Right atrium auricular region (tissue), 2 donors: ENCODE measurements around the gene STOM. TPM values are rescaled to one million over a fixed set of nuclear protein-coding genes. Genes with fewer than 3 reads are reported as not detected.

Source experiments
- DNase-seq: peaks from one replicate; pipeline ENCODE4 v3.0.0-alpha.2; 2019; ENCODE audit warnings: low spot score
- H3K27ac ChIP-seq, 2 donors: fragments of 200-600 bp; sonication (generic); 1 replicate in 1 of 2; 2 replicates in 1 of 2; pipeline ENCODE4 v1.5.1; 2016 to 2019
- H3K27me3 ChIP-seq, 2 donors: fragments of 200-600 bp; sonication (generic); one replicate each; pipeline versions ENCODE4 v1.5.1 to v1.6.0; 2017 to 2019
- H3K36me3 ChIP-seq: fragments of 200-600 bp; sonication (generic); one replicate; pipeline ENCODE4 v1.5.1; 2016
- H3K4me1 ChIP-seq, 2 donors: fragments of 200-600 bp; sonication (generic); one replicate each; pipeline versions ENCODE4 v1.5.1 to v1.6.0; 2017 to 2019
- H3K4me3 ChIP-seq, 2 donors: fragments of 200-600 bp; sonication (generic); 1 replicate in 1 of 2; 2 replicates in 1 of 2; pipeline ENCODE4 v1.5.1; 2017 to 2019; ENCODE audit warnings: mild to moderate bottlenecking in 1 of 2, moderate library complexity in 1 of 2
- H3K9me3 ChIP-seq, 2 donors: fragments of 200-600 bp; sonication (generic); one replicate each; pipeline ENCODE4 v1.5.1; 2019
- CTCF ChIP-seq, 2 donors: fragments of 200-600 bp; sonication (generic); IDR thresholded peaks; one replicate each; pipeline ENCODE4 v1.5.1; 2019; ENCODE audit warnings: antibody characterized with exemption in 2 of 2
- total RNA-seq, 2 donors: library from RNA; depleted of rRNA; stranded (reverse); fragments of >200 nt; gene quantifications; one replicate each; pipeline ENCODE4 v1.1.0, GENCODE V29; 2016

Gene STOM
- total RNA-seq, 2 donors from 2014 or later: 152 to 173 TPM

- peaks cover 0 to 61% of the 10 kb centered on the region in 2 donors for H3K4me1 ChIP-seq
- peak overlapping the region; percentile 90 to 94 for H3K27ac ChIP-seq
- peaks cover 98% of the 10 kb centered on the region for H3K36me3 ChIP-seq
- no peak overlapping the region for H3K4me3 ChIP-seq
- no peak for TF ChIP-seq CTCF (IDR thresholded peaks at IDR 0.05)
- no peaks in the 10 kb centered on the region for H3K27me3 ChIP-seq
- no peaks in the 10 kb centered on the region for H3K9me3 ChIP-seq
- DNase-seq: peak; percentile 65
Observed at GRCh38 chr9:121325387-121325786, 44.7 kb downstream of the STOM start.

- Histone ChIP-seq H3K27ac (peak overlapping the region; percentile 90 to 94), H3K9me3 (no peaks in the 10 kb centered on the region), H3K4me3 (no peak overlapping the region), H3K36me3 (peaks cover 98% of the 10 kb centered on the region), H3K4me1 (peaks cover 0 to 67% of the 10 kb centered on the region in 2 donors), H3K27me3 (no peaks in the 10 kb centered on the region)
- TF ChIP-seq CTCF (IDR thresholded peaks at IDR 0.05): no peak
- DNase-seq: peak; percentile 58
Observed at GRCh38 chr9:121324755-121325154, 45.3 kb downstream of the STOM start.

GRCh38 chr9:121324316-121324715 is 45.7 kb downstream of the STOM start:
- TF ChIP-seq CTCF (IDR thresholded peaks at IDR 0.05): no peak

DNA sequence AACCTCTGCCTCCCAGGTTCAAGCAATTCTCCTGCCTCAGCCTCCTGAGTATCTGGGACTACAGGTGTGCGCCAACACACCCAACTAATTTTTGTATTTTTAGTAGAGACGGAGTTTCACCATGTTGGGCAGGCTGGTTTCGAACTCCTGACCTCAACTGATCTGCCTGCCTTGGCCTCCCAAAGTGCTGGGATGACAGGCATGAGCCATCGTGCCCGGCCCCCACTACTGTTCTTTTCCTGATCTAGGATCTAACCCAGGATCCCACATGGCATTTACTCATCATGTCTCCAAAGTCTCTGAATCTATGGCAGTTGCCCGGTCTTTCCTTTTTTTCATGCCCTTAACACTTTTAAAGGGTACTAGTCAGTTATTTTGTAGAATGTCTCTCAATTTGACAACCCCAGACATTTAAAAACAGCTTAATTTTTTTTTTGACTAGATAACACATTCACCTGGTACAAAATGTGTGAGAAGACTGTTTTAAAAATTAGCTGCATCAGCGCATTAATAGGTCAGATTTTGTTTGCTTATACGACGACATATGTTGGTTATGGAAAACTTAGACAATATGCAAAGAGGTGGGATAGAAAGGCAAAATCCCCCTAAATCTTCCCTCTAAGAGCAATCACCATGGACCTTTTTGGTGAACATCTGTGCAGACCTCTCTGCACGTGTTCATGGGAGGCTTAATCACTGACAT is 46.5 kb downstream of the STOM start:
- Histone ChIP-seq H3K4me1 (peaks cover 0 to 72% of the 10 kb centered on the region in 2 donors), H3K36me3 (peaks cover 98% of the 10 kb centered on the region)

More at GRCh38 chr9:121324316-121324715, 45.7 kb downstream of the STOM start:
- no peaks in the 10 kb centered on the region for H3K9me3 ChIP-seq
- peak overlapping the region; percentile 90 to 94 for H3K27ac ChIP-seq
- H3K4me1 ChIP-seq: peaks cover 0 to 72% of the 10 kb centered on the region in 2 donors
- DNase-seq: peak; percentile 57
- H3K36me3 ChIP-seq: peaks cover 98% of the 10 kb centered on the region
- no peaks in the 10 kb centered on the region for H3K27me3 ChIP-seq
- H3K4me3 ChIP-seq: no peak overlapping the region

DNA sequence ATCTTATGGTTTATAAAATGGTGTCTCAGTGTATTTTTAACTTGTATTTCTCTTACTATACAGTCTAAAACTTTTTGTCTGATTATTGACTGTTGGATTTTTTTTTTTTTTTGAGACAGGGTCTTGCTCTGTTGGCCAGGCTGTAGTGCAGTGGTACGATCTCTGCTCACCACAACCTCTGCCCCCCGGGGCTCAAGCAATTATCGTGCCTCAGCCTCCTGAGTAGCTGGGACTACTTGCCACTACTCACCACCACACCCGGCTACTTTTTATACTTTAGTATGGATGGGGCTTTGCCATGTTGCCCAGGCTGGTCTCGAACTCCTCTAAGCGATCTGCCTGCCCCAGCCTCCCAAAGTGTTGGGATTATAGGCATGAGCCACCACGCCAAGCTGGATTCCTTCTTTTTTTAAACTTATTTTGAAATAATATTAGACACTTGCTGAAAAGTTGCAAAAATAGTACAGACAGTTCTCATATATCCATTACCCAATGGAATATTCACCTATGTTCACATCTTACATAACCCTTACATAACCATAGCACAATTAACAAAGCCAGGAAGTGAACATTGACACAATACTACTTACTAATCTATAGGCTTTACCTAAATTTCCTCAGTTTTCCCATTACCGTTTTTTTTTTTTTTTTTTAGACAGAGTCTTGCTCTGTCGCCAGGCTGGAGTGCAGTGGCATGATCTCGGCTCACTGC is 47.2 kb downstream of the STOM start:
- DNase-seq: peak; percentile 57
- Histone ChIP-seq H3K4me3 (no peak overlapping the region), H3K27me3 (no peaks in the 10 kb centered on the region), H3K36me3 (peaks cover 98% of the 10 kb centered on the region), H3K4me1 (peaks cover 0 to 75% of the 10 kb centered on the region in 2 donors), H3K27ac (peak overlapping the region; percentile 90 to 94), H3K9me3 (no peaks in the 10 kb centered on the region)
- TF ChIP-seq CTCF (IDR thresholded peaks at IDR 0.05): no peak

More for the DNA sequence above, 46.5 kb downstream of the STOM start:
- H3K27me3 ChIP-seq: no peaks in the 10 kb centered on the region
- peak; percentile 55 for DNase-seq
- H3K9me3 ChIP-seq: no peaks in the 10 kb centered on the region
- H3K4me3 ChIP-seq: no peak overlapping the region
- no peak for TF ChIP-seq CTCF (IDR thresholded peaks at IDR 0.05)
- H3K27ac ChIP-seq: peak overlapping the region; percentile 90 to 94
